DMS53 treated with DMSO at 0.1 percent for 48 hours (cell line): ENCODE data around the gene SHF.

Experiments used
- DNase-seq: peaks from one replicate; lab custom pipeline; 2025; ENCODE audit not compliant: unreplicated experiment; lab: John Stamatoyannopoulos, UW

SHF gene

GRCh38 chr15:45199136-45199810 is 11.5 kb upstream of the SHF start:
- peak; percentile 26 for DNase-seq

GRCh38 chr15:45198337-45199135 is 10.8 kb upstream of the SHF start:
- peak; percentile 94 for DNase-seq

- DNase-seq: no peak
Observed at GRCh38 chr15:45197512-45197911, 9.7 kb upstream of the SHF start.

- no peak for DNase-seq
Observed at GRCh38 chr15:45187578-45187893, 230 bp downstream of the SHF start.

GRCh38 chr15:45186771-45187577 is 792 bp downstream of the SHF start:
- DNase-seq: no peak

- DNase-seq: no peak
Observed at GRCh38 chr15:45185903-45186770, 1.6 kb downstream of the SHF start.

GRCh38 chr15:45185069-45185779 is 2.5 kb downstream of the SHF start:
- no peak for DNase-seq

GRCh38 chr15:45184562-45185041 is 3.2 kb downstream of the SHF start:
- no peak for DNase-seq

GRCh38 chr15:45183511-45183910 is 4.3 kb downstream of the SHF start:
- DNase-seq: no peak

GRCh38 chr15:45182996-45183395 is 4.8 kb downstream of the SHF start:
- peak; percentile 34 for DNase-seq

- DNase-seq: peak; percentile 24
Observed at GRCh38 chr15:45181491-45182285, 6.1 kb downstream of the SHF start.

GRCh38 chr15:45180648-45181436 is 6.9 kb downstream of the SHF start:
- DNase-seq: no peak

- DNase-seq: no peak
Observed at GRCh38 chr15:45180201-45180600, 7.6 kb downstream of the SHF start.

GRCh38 chr15:45179221-45179985 is 8.4 kb downstream of the SHF start:
- DNase-seq: no peak

GRCh38 chr15:45177285-45177684 is 10.5 kb downstream of the SHF start:
- no peak for DNase-seq

GRCh38 chr15:45174577-45174976 is 13.2 kb downstream of the SHF start:
- DNase-seq: no peak

- no peak for DNase-seq
Observed at GRCh38 chr15:45174069-45174468, 13.7 kb downstream of the SHF start.

GRCh38 chr15:45171912-45172311 is 15.9 kb downstream of the SHF start:
- DNase-seq: no peak
